Neural cell (in vitro differentiated cells): Measurements from ENCODE around the gene CEP85L.

ENCODE experiments used
- CTCF ChIP-seq: fragments of 450-650 bp; IDR thresholded peaks from 2 replicates; pipeline ENCODE4 v1.5.1; 2014; ENCODE audit warnings: antibody characterized with exemption, mild to moderate bottlenecking, moderate library complexity; ENCODE audit not compliant: poor library complexity, severe bottlenecking
- EP300 ChIP-seq: fragments of 450-650 bp; conservative IDR thresholded peaks from 2 replicates; pipeline ENCODE4 v1.6.1; 2014; ENCODE audit warnings: antibody characterized with exemption, mild to moderate bottlenecking, moderate library complexity; ENCODE audit not compliant: poor library complexity, severe bottlenecking
- EZH2 ChIP-seq: fragments of 200-600, 300-800 bp; shearing (Covaris generic), sonication (generic); IDR thresholded peaks from 2 replicates; pipeline ENCODE4 v1.6.1; 2014; ENCODE audit warnings: antibody characterized with exemption, low read length, borderline replicate concordance, mild to moderate bottlenecking; ENCODE audit not compliant: insufficient read depth, poor library complexity, severe bottlenecking

DNA sequence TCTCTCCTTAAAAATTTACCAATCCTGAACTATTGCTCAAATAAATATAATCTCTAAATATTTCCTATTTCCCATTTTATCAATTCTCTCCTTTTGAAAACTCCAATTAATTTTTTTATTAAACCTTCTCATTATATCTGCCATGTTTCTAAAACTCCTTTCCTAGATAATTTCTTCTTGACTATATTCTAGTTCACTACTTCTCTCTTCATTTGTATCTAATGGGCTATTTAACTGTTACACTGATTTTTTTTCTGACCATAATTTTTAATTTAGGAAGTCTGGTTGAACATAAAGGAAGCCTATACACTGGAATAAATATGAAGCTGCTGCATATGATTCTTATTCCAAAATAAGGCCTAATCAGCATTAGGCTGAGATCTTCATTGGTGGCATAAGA is 199.6 kb downstream of the CEP85L start:
- TF ChIP-seq CTCF (no peak), EP300 (no peak), EZH2 (no peak)
